Thyroid gland (tissue), 4 donors: ENCODE measurements around the gene SERPINC1.

Source experiments
- CTCF ChIP-seq, 6 experiments: fragments of 200-600 bp in 3 of 6; fragments of 450-650 bp in 3 of 6; sonication (generic) in 3 of 6; IDR thresholded peaks; one replicate each; pipeline ENCODE4 v1.5.1; 2016 to 2019; ENCODE audit warnings: antibody characterized with exemption in 6 of 6, mild to moderate bottlenecking in 2 of 6, inconsistent platforms in 1 of 6, moderate library complexity in 1 of 6
- POLR2A ChIP-seq, 2 donors: fragments of 450-650 bp; IDR thresholded peaks; one replicate each; pipeline ENCODE4 v1.6.1; 2017; ENCODE audit warnings: antibody characterized with exemption in 2 of 2, mild to moderate bottlenecking in 2 of 2, moderate library complexity in 1 of 2

DNA sequence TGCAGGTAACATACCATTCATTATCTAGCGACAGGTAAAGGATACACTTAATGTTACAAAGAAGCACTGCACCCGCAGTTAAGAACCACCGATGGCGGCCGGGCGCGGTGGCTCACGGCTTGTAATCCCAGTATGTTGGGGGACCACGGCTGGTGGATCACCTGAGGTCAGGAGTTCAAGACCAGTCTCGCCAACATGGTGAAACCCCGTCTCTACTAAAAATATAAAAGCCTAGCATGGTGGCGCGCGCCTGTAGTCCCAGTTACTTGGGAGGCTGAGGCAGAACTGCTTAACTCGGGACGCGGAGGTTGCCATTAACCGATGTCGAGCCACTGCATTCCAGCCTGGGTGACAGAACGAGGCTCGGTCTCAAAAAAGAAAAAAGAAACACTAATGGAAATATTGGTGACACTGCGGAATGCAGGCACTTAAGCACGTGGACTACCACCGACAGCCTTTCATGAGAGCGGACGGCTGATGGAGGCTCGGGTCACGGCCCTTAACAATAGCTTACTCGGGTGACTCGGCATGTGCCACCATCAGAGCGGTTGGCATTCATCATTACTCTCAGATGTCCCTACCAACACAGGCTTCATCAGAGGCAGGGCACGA lies 49.9 kb downstream of the SERPINC1 start:
- TF ChIP-seq CTCF (IDR thresholded peaks at IDR 0.05) (no peak), POLR2A (IDR thresholded peaks at IDR 0.05) (no peak)
